SU-DHL-6 (cell line): ENCODE measurements around the gene RABGGTA.

Experiments used
- H2AFZ ChIP-seq: fragments of 200-600 bp; sonication (generic); 2 replicates; pipeline ENCODE4 v1.6.1; 2014; ENCODE audit warnings: low read depth, mild to moderate bottlenecking, moderate library complexity, mixed read lengths, antibody characterized with exemption, low read length; ENCODE audit not compliant: severe bottlenecking
- H3F3A ChIP-seq: fragments of 200-600 bp; shearing (Covaris generic); 2 replicates; pipeline ENCODE4 v1.6.0; 2016; ENCODE audit warnings: antibody characterized with exemption, mild to moderate bottlenecking; ENCODE audit not compliant: insufficient read depth
- H3K27ac ChIP-seq: fragments of 200-600 bp; sonication (generic); 2 replicates; pipeline ENCODE4 v1.5.1; 2016; ENCODE audit warnings: low read depth, mild to moderate bottlenecking, low read length, moderate library complexity, mixed read lengths
- H3K27me3 ChIP-seq: fragments of 200-600 bp; sonication (generic), shearing (Covaris generic); 2 replicates; pipeline ENCODE4 v1.6.0; 2014; ENCODE audit warnings: mild to moderate bottlenecking, low read length
- H3K36me3 ChIP-seq: fragments of 200-600 bp; sonication (generic); 2 replicates; pipeline ENCODE4 v1.6.1; 2014; ENCODE audit warnings: mild to moderate bottlenecking, low read length, mixed read lengths
- H3K4me2 ChIP-seq: fragments of 300-600, 200-600 bp; shearing (Covaris generic), sonication (generic); 2 replicates; pipeline ENCODE4 v1.6.0; 2014; ENCODE audit warnings: low read length, low read depth, mild to moderate bottlenecking; ENCODE audit not compliant: poor library complexity, severe bottlenecking
- H3K4me3 ChIP-seq: fragments of 200-600 bp; sonication (generic); 2 replicates; pipeline ENCODE4 v1.5.1; 2014; ENCODE audit warnings: antibody characterized with exemption, low read length, mild to moderate bottlenecking, mixed read lengths; ENCODE audit not compliant: insufficient read depth, poor library complexity, severe bottlenecking
- H3K79me2 ChIP-seq: fragments of 200-600 bp; sonication (generic); 2 replicates; pipeline ENCODE4 v1.6.1; 2014; ENCODE audit warnings: mild to moderate bottlenecking, low read length, moderate library complexity; ENCODE audit not compliant: insufficient read depth
- H3K9ac ChIP-seq: fragments of 200-600 bp; sonication (generic); 2 replicates; pipeline ENCODE4 v1.7.0; 2014; ENCODE audit warnings: mild to moderate bottlenecking, low read length
- H3K9me2 ChIP-seq: fragments of 200-600 bp; sonication (generic); replicated peaks from 2 replicates; pipeline ENCODE4 v1.6.1; 2014; ENCODE audit warnings: low read length; ENCODE audit not compliant: insufficient read depth
- H3K9me3 ChIP-seq: fragments of 200-600 bp; sonication (generic); 2 replicates; pipeline ENCODE4 v1.6.1; 2014; ENCODE audit warnings: low read length, mixed read lengths; ENCODE audit not compliant: insufficient read depth
- H4K20me1 ChIP-seq: fragments of 200-600 bp; sonication (generic); 2 replicates; pipeline ENCODE4 v1.6.1; 2014; ENCODE audit warnings: low read depth, mild to moderate bottlenecking, antibody characterized with exemption, low read length, moderate library complexity, mixed read lengths
- CTCF ChIP-seq: fragments of 200-600 bp; sonication (generic); IDR thresholded peaks from one replicate; pipeline ENCODE4 v1.5.1; 2017; ENCODE audit warnings: antibody characterized with exemption, mild to moderate bottlenecking, low read length, moderate library complexity; ENCODE audit not compliant: insufficient read depth, poor library complexity, severe bottlenecking
- EZH2phosphoT487 ChIP-seq: fragments of 200-600 bp; sonication (generic), shearing (Covaris generic); conservative IDR thresholded peaks from 2 replicates; pipeline ENCODE4 v1.6.1; 2018; ENCODE audit warnings: mild to moderate bottlenecking, antibody characterized with exemption, low read length, moderate library complexity, mixed read lengths

RABGGTA gene

DNA sequence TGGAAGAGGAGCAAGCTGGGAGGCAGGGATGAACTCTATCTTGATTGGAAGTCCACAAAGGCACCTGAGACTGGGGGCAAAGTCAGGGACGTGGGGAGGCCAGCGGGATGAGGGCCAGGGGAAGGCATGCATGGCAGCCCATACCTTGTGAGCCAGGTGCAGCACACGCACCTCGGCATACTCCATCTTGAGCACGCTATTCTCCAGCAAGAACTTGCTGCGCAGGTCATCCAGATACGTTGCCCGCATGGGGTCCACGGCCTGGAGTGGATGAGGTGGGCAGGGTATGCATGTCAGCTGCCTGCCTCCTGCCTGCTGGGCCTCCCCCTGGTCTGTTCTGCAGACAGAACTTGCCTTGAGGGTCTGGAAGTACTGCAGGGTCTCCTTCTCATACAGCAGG, 3.9 kb downstream of the RABGGTA start:
- Histone ChIP-seq H3K4me3 (no peak overlapping the region), H3K9me3 (no peaks in the 10 kb centered on the region), H2AFZ (no peak overlapping the region), H3K36me3 (no peaks in the 10 kb centered on the region), H3K9me2 (no peaks in the 10 kb centered on the region), H3K9ac (no peak overlapping the region), H3K4me2 (no peak overlapping the region), H3F3A (peaks cover 8% of the 10 kb centered on the region), H3K27me3 (no peaks in the 10 kb centered on the region), H3K79me2 (no peaks in the 10 kb centered on the region), H4K20me1 (no peaks in the 10 kb centered on the region), H3K27ac (no peak overlapping the region)
- no peak for TF ChIP-seq EZH2phosphoT487
- TF ChIP-seq CTCF = no peak

- no peak overlapping the region for H3K4me2 ChIP-seq
- TF ChIP-seq CTCF = no peak
- no peak for TF ChIP-seq EZH2phosphoT487
- H3K4me3 ChIP-seq = no peak overlapping the region
- H4K20me1 ChIP-seq = no peaks in the 10 kb centered on the region
- H3F3A ChIP-seq = no peaks in the 10 kb centered on the region
- no peak overlapping the region for H3K9ac ChIP-seq
- H3K36me3 ChIP-seq = no peaks in the 10 kb centered on the region
- no peaks in the 10 kb centered on the region for H3K79me2 ChIP-seq
- no peaks in the 10 kb centered on the region for H3K27me3 ChIP-seq
- H3K27ac ChIP-seq = no peak overlapping the region
- no peak overlapping the region for H2AFZ ChIP-seq
- no peaks in the 10 kb centered on the region for H3K9me2 ChIP-seq
- H3K9me3 ChIP-seq = no peaks in the 10 kb centered on the region
Observed at GRCh38 chr14:24266344-24267244, 4.8 kb downstream of the RABGGTA start.

DNA sequence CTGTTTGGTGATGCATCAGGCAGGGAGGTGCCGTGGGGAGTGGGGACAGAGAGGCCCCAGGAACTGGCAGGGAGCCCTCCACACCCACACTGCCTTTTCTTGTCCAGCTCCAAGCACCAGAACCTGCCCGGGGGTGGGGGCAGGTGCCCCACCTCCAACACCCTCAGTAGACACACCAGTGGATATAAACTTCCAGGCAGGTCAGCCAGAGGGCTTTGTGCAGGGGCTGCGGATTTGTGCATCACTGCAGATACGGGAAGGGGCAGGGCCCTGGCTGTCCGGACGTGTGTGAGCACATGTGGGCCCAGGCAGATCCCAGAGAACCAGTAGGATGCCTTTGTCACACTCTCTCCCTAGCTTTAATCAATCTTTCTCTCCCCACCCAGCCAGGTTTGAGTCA, 7.1 kb downstream of the RABGGTA start:
- no peaks in the 10 kb centered on the region for H3F3A ChIP-seq
- H3K4me3 ChIP-seq = no peak overlapping the region
- H3K27me3 ChIP-seq = no peaks in the 10 kb centered on the region
- no peak overlapping the region for H3K9ac ChIP-seq
- no peak overlapping the region for H3K4me2 ChIP-seq
- no peak overlapping the region for H3K27ac ChIP-seq
- no peaks in the 10 kb centered on the region for H3K36me3 ChIP-seq
- H2AFZ ChIP-seq = no peak overlapping the region
- H3K9me2 ChIP-seq = no peaks in the 10 kb centered on the region
- no peaks in the 10 kb centered on the region for H3K79me2 ChIP-seq
- no peaks in the 10 kb centered on the region for H3K9me3 ChIP-seq
- H4K20me1 ChIP-seq = no peaks in the 10 kb centered on the region
- no peak for TF ChIP-seq CTCF
- TF ChIP-seq EZH2phosphoT487 = no peak
